H9 (cell line): ENCODE measurements around the gene SCD5. TPM values are rescaled to one million over a fixed set of nuclear protein-coding genes. Genes with fewer than 3 reads are reported as not detected.

Experiments
- DNase-seq: peaks from one replicate; pipeline ENCODE4 v3.0.0-alpha.2; 2017
- H2AFZ ChIP-seq: one replicate; pipeline ENCODE4 v1.6.1; 2013; ENCODE audit warnings: mild to moderate bottlenecking, low read length, control low read depth, moderate library complexity
- H2AK5ac ChIP-seq: 2 replicates; pipeline ENCODE4 v1.6.1; 2013; ENCODE audit warnings: low read length, control low read depth, mixed read lengths; ENCODE audit not compliant: insufficient read length
- H2BK120ac ChIP-seq: one replicate; pipeline ENCODE4 v1.6.1; 2013; ENCODE audit warnings: low read depth, mild to moderate bottlenecking, low read length, control low read depth, inconsistent platforms; ENCODE audit not compliant: poor library complexity, severe bottlenecking
- H2BK12ac ChIP-seq: 2 replicates; pipeline ENCODE4 v1.6.1; 2013; ENCODE audit warnings: low read length, control low read depth, mixed read lengths, low read depth; ENCODE audit not compliant: insufficient read length
- H2BK15ac ChIP-seq: 2 replicates; pipeline ENCODE4 v1.6.1; 2013; ENCODE audit warnings: low read depth, low read length, control low read depth
- H2BK20ac ChIP-seq: one replicate; pipeline ENCODE4 v1.6.1; 2013; ENCODE audit warnings: low read depth, mild to moderate bottlenecking, low read length, control low read depth, inconsistent platforms; ENCODE audit not compliant: poor library complexity, severe bottlenecking
- H2BK5ac ChIP-seq: 2 replicates; pipeline ENCODE4 v1.6.1; 2013; ENCODE audit warnings: low read length, control low read depth, mixed read lengths; ENCODE audit not compliant: insufficient read length
- H3K14ac ChIP-seq: 2 replicates; pipeline ENCODE4 v1.6.1; 2013; ENCODE audit warnings: low read length, control low read depth; ENCODE audit not compliant: insufficient read depth
- H3K18ac ChIP-seq: 2 replicates; pipeline ENCODE4 v1.6.1; 2013; ENCODE audit warnings: low read depth, mild to moderate bottlenecking, mixed read lengths, low read length, control low read depth; ENCODE audit not compliant: insufficient read length
- H3K23ac ChIP-seq: 2 replicates; pipeline ENCODE4 v1.6.1; 2013; ENCODE audit warnings: low read length, control low read depth, mixed read lengths, low read depth; ENCODE audit not compliant: insufficient read length
- H3K23me2 ChIP-seq: 2 replicates; pipeline ENCODE4 v1.6.1; 2013; ENCODE audit warnings: low read depth, mild to moderate bottlenecking, mixed read lengths, low read length, control low read depth; ENCODE audit not compliant: insufficient read length, poor library complexity, severe bottlenecking
- H3K27ac ChIP-seq: 2 replicates; pipeline ENCODE4 v1.5.1; 2013; ENCODE audit warnings: low read length, control low read depth, mixed read lengths, low read depth; ENCODE audit not compliant: insufficient read length
- H3K27me3 ChIP-seq: 2 replicates; pipeline ENCODE4 v1.6.1; 2013; ENCODE audit warnings: low read length, control low read depth, inconsistent platforms; ENCODE audit not compliant: insufficient read depth
- H3K4ac ChIP-seq: 2 replicates; pipeline ENCODE4 v1.6.1; 2013; ENCODE audit warnings: low read depth, mild to moderate bottlenecking, control low read depth, inconsistent platforms, low read length, moderate library complexity
- H3K4me1 ChIP-seq: 2 replicates; pipeline ENCODE4 v1.6.1; 2013; ENCODE audit warnings: low read length, control low read depth, inconsistent platforms; ENCODE audit not compliant: insufficient read depth
- H3K4me2 ChIP-seq: 2 replicates; pipeline ENCODE4 v1.6.1; 2013; ENCODE audit warnings: low read length, control low read depth, mixed read lengths; ENCODE audit not compliant: insufficient read length, insufficient read depth
- H3K56ac ChIP-seq: 2 replicates; pipeline ENCODE4 v1.6.1; 2013; ENCODE audit warnings: low read depth, mild to moderate bottlenecking, mixed read lengths, low read length, control low read depth; ENCODE audit not compliant: insufficient read length
- H3K79me1 ChIP-seq: 2 replicates; pipeline ENCODE4 v1.6.1; 2013; ENCODE audit warnings: low read depth, mild to moderate bottlenecking, moderate library complexity, low read length, control low read depth, inconsistent platforms; ENCODE audit not compliant: insufficient read depth, poor library complexity, severe bottlenecking
- H3K79me2 ChIP-seq: 2 replicates; pipeline ENCODE4 v1.6.1; 2013; ENCODE audit warnings: low read length, control low read depth, inconsistent platforms; ENCODE audit not compliant: insufficient read depth
- H3K9ac ChIP-seq: 2 replicates; pipeline ENCODE4 v1.6.1; 2013; ENCODE audit warnings: low read length, control low read depth, mixed read lengths; ENCODE audit not compliant: insufficient read length; ENCODE audit errors: extremely low read depth
- H3K9me3 ChIP-seq: one replicate; pipeline ENCODE4 v1.6.1; 2013; ENCODE audit warnings: low read depth, low read length, inconsistent platforms; ENCODE audit not compliant: control insufficient read depth
- H3T11ph ChIP-seq: one replicate; pipeline ENCODE4 v1.6.1; 2013; ENCODE audit warnings: mild to moderate bottlenecking, low read length, control low read depth, inconsistent platforms
- H4K20me1 ChIP-seq: one replicate; pipeline ENCODE4 v1.6.1; 2013; ENCODE audit not compliant: control insufficient read depth, insufficient read length, insufficient read depth
- H4K5ac ChIP-seq: 2 replicates; pipeline ENCODE4 v1.6.1; 2013; ENCODE audit warnings: low read depth, mild to moderate bottlenecking, mixed read lengths, low read length, control low read depth; ENCODE audit not compliant: insufficient read length
- H4K8ac ChIP-seq: replicated peaks from 2 replicates; pipeline ENCODE4 v1.6.1; 2013; ENCODE audit warnings: low read length, control low read depth, mixed read lengths, low read depth; ENCODE audit not compliant: insufficient read length
- H4K91ac ChIP-seq: 2 replicates; pipeline ENCODE4 v1.6.1; 2013; ENCODE audit warnings: low read depth, mild to moderate bottlenecking, moderate library complexity, mixed read lengths, low read length, control low read depth; ENCODE audit not compliant: insufficient read length
- H3K27ac Mint-ChIP-seq, 3 experiments: 2 replicates in 2 of 3; 3 replicates in 1 of 3; pipeline ENCODE4 v1.8.0; 2020 to 2021; ENCODE audit warnings: mixed read lengths in 3 of 3, mild to moderate bottlenecking in 1 of 3, moderate library complexity in 1 of 3
- H3K27me3 Mint-ChIP-seq: 2 replicates; pipeline ENCODE4 v1.8.0; 2021; ENCODE audit warnings: low read depth, mild to moderate bottlenecking, moderate library complexity, mixed read lengths
- H3K36me3 Mint-ChIP-seq, 3 experiments: 2 replicates in 2 of 3; 3 replicates in 1 of 3; pipeline ENCODE4 v1.8.0; 2020 to 2021; ENCODE audit warnings: low read depth in 3 of 3, mixed read lengths in 3 of 3; ENCODE audit not compliant: insufficient read depth in 1 of 3
- H3K4me1 Mint-ChIP-seq, 2 experiments: 2 replicates each; pipeline ENCODE4 v1.8.0; 2020; ENCODE audit warnings: mixed read lengths in 2 of 2
- H3K4me3 Mint-ChIP-seq, 2 experiments: 2 replicates in 1 of 2; 3 replicates in 1 of 2; pipeline ENCODE4 v1.8.0; 2020 to 2021; ENCODE audit warnings: mild to moderate bottlenecking in 2 of 2, mixed read lengths in 2 of 2, moderate library complexity in 1 of 2
- H3K9me3 Mint-ChIP-seq, 2 experiments: 2 replicates in 1 of 2; 3 replicates in 1 of 2; pipeline ENCODE4 v1.8.0; 2020; ENCODE audit warnings: mild to moderate bottlenecking in 2 of 2, mixed read lengths in 2 of 2, moderate library complexity in 1 of 2
- CTCF ChIP-seq: fragments of 200-600 bp; sonication (generic); conservative IDR thresholded peaks from 3 replicates; pipeline ENCODE4 v1.8.0; 2021; ENCODE audit warnings: antibody characterized with exemption, mild to moderate bottlenecking
- total RNA-seq: library from RNA; stranded (reverse); gene quantifications from 2 replicates; pipeline ENCODE4 v1.2.1, GENCODE V29; 2021

The SCD5 gene
- total RNA-seq, 1 experiment from 2014 or later, result 0.68 TPM

DNA sequence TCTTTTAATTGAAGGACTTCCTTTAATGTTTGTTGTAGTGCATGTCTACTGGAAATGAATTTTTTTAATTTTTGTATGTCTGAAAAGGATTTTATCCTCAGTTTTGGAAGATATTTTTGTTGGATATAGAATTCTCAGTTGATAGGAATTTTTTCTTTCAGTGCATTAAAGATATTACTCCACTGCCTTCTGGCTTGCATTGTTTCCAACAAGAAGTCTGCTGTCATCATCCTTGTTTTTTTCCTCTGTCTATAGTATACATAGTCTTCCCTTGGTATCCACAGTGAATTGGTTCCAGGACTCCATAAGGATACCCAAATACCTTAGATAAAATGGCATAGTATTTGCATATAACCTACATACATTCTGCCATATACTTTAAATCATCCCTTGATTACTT, 33.5 kb downstream of the SCD5 start:
- Mint-ChIP-seq H3K27ac (no peak overlapping the region), H3K27me3 (peaks cover 20% of the 10 kb centered on the region), H3K36me3 (peaks cover 0 to 8% (median 1%) of the 10 kb centered on the region in 3 experiments; a peak in 4 of 7 replicates), H3K4me1 (no peaks in the 10 kb centered on the region), H3K9me3 (peaks cover 16 to 24% of the 10 kb centered on the region in 2 experiments), H3K4me3 (no peak overlapping the region)
- Histone ChIP-seq H3K18ac (no peak overlapping the region), H4K5ac (no peak overlapping the region), H3K9me3 (no peaks in the 10 kb centered on the region), H3K9ac (no peak overlapping the region), H2AK5ac (no peak overlapping the region), H2BK120ac (no peak overlapping the region), H2AFZ (no peak overlapping the region), H3K79me1 (no peaks in the 10 kb centered on the region), H2BK20ac (no peak overlapping the region), H4K91ac (no peak overlapping the region), H3K56ac (no peak overlapping the region), H3K4me2 (no peak overlapping the region), H3K27me3 (no peaks in the 10 kb centered on the region), H3K27ac (no peak overlapping the region), H3K4me1 (no peaks in the 10 kb centered on the region), H4K20me1 (no peaks in the 10 kb centered on the region), H3T11ph (no peak overlapping the region), H2BK5ac (no peak overlapping the region), H3K4ac (no peak overlapping the region), H2BK12ac (no peak overlapping the region), H3K23ac (no peak overlapping the region), H2BK15ac (no peak overlapping the region), H3K14ac (no peak overlapping the region), H4K8ac (no peak overlapping the region), H3K23me2 (no peaks in the 10 kb centered on the region), H3K79me2 (no peaks in the 10 kb centered on the region)
- TF ChIP-seq CTCF, result no peak
- no peak for DNase-seq
